GM10847 (cell line): ENCODE measurements around the gene NUP93.

ENCODE experiments used
- POLR2A ChIP-seq: IDR thresholded peaks from 2 replicates; pipeline ENCODE4 v1.6.1; 2011; ENCODE audit not compliant: insufficient read length; ENCODE audit errors: extremely low read depth

NUP93 gene

DNA sequence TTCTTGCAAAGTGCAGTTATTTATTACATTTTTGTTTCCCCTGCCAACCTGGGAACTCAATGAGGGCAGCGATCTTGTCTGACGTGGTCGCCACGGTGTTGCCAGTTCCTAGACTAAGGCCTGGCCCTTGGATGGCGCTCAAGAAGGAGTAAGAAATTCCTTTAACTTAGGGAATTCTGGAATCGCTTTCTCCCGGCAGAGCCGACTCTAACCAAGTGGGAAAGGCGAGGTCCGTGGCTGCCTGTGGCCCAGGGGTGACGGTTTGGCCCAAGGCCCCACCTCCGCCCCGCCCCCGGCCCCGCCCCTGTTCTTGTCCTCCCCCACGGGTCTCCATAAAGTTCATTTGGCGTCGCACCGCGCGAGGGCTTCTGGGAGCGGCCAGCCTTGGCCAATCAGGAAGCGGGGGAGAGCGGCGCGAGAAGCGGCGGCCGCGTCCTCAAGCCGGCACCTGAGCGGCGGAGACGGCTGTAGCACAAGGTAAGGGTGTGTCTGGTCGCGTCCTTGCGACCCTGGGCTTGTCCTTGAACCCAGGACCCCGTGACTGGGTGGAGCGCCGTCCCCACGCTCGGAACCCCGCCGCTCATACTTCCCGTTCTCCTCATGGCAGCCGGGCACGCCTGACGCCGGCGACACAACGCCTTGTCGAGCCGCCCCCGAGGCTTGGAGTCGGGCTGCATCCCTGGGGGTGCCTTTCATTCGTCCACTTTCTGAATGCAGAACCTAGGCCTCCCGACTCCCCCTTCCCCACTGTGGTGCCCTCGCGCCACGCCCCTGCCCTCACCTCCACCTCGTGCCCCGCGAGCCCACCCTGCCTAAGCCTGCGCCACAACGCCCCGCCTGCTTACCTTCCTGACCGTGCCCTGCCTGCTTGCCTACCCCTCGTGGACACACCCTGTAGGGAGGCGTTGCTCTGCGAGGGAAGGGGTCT is at the start of gene NUP93:
Gene NUP93, plus strand, starts transcription at position 395 of the 928 bp plus-strand sequence. CDS start 18,119 bp downstream, outside the sequence.
- peak; percentile 68 for TF ChIP-seq POLR2A

GRCh38 chr16:56681939-56682702 is 47.8 kb upstream of the NUP93 start, which contains the start of gene MT1X:
Gene MT1X (plus strand): TSS chr16:56682470. CDS start chr16:56682541, 71 bp downstream.
- peak; percentile 58 for TF ChIP-seq POLR2A

DNA sequence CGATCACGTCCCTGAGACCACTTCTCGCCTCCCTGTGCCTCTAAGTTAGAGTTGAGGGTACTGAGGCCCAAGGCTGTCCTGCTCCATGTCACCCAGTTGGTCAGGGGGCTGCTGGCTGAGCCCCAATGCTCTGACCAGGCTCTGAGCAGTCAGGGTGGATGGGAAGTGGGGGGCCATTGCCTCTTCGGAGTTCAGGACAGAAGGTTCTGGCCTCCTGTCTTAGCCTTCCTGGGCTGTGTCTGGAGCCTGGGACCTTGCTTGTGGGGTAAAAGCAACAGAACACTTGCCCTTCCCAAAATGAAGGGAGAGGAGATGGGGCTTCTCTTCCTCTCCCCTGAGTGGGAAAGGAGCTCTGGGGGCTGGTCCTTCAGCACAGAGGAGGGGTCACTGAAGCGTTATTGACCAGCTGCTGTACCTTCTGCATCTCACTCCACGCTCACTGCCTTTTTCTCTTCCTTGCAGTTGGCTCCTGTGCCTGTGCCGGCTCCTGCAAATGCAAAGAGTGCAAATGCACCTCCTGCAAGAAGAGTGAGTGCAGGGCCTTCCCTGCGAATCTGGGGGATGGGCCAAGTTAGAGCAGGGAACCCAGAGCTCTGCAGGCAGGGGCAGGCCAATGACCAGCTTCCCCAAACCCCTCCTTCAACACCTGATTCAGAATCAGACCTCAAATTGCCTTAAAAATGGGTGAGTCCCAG is 47.1 kb upstream of the NUP93 start:
- TF ChIP-seq POLR2A = no peak

DNA sequence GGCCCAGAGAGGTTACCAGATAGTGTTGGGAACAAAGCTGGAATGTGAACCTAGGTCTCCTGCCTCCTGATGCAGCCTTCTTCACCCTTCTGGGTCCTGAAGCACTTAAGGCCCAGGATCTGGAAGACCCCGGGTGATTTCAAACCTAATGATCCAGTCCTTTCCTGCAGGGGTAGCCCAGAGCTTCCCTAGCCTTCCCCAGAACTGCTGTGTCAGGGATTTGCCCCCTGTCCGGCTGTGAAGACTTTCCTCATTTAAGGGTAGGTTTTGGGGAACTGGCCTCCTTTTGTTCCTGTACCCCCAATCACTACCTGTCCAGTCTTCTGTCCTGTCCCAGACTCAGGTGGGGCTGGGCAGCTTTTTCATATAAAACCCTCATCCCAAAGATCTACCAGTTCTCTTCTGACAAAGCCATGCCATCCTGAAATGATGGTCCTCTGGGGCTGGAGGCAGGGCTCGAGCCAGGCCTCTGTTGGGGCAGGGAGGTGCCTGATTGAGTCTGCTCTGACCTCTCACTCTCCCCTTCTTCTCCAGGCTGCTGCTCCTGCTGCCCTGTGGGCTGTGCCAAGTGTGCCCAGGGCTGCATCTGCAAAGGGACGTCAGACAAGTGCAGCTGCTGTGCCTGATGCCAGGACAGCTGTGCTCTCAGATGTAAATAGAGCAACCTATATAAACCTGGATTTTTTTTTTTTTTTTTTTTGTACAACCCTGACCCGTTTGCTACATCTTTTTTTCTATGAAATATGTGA is 46.3 kb upstream of the NUP93 start:
- no peak for TF ChIP-seq POLR2A

- no peak for TF ChIP-seq POLR2A
Measured at GRCh38 chr16:56684256-56684925, 45.5 kb upstream of the NUP93 start.

- no peak for TF ChIP-seq POLR2A
Measured at GRCh38 chr16:56684926-56685590, 44.9 kb upstream of the NUP93 start.

DNA sequence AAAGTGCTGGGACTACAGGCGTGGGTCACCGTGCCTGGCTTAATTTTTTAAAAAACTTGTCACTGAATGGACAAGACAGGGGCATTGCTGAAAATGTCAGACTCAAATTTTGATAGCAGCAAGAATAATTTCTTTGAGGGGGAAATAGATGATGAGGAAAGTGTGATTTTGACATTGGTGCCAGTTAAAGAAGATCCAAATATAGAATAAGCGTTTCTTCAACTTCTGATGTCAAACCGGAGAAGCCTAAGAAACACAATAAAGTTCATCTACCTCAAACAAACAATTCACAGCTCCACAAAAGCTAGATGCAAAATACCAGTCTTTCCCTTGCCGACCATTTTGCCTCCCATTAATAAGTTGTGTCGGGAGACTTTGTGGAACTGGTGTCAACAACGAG is 43.2 kb upstream of the NUP93 start:
- TF ChIP-seq POLR2A = no peak

GRCh38 chr16:56688762-56689161 is 41.2 kb upstream of the NUP93 start:
- TF ChIP-seq POLR2A = no peak

DNA sequence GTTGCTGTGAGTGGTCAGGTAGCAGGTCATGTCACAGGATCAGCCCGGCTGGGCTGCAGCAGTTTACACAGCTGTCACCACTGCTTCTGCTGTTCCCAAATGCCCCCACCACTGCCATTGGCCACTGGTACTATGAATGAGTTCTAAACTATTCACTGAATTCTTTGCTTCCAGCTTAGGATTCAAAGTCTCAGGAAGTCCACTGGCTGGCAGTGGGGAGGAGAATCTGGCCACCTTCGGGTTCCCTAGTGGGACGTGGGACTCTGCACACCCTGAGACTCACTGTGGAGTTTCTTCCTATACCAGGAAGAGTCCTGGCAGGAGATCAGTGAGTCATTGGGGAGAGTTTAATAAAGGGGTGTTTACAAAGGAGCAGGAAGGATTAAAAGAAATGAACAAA is 40.8 kb upstream of the NUP93 start:
- TF ChIP-seq POLR2A = no peak

DNA sequence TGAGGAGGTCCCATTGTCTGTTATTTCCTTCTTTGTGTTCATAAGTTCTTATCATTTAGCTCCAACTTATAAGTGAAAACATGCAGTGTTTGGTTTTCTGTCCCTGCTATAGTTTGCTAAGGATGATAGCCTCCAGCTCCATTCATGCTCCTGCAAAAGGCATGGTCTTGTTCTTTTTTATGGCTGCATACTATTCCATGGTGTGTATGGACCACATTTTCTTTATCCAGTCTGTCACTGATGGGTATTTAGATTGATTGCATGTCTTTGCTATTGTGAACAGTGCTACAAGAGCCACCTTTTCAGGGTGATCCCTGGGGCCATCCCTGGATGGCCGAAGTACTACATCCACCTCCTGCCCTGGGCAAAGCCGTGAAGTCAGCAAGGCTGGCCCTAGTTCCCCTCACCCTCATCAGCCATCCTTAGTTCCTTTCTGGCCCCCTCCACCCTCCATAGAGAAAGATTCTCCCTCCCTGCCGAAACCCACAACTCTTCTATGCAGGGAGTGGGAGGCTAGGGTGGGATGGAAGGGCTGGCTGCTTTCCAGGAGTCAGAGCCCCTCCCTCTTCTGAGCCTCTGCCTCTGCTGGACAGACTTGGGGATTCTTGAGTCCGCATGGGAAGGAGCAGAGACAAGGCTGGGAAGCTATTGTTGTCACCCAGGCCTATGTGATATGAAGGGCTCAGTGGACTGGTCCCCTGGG is 39.4 kb upstream of the NUP93 start:
- no peak for TF ChIP-seq POLR2A

DNA sequence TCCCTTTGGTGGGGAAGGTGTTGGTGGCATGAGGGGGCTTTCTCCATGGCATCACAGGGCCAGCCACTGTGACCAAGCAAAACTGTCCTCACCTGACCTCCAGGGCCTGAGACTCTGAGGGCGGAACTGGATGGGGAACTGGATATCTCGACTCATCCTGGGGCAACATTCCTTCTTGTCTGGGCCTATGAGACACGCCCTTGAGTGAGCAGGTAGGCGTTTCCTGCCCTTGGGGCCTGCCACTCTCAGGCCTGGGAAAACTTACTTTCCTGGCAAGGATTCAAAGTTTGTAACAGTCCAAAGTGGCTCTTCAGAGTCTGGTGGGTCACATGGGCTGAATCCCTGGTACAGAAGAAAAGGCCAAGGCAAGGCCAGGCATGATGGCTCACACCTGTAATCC is 38.0 kb upstream of the NUP93 start:
- TF ChIP-seq POLR2A = no peak

- no peak for TF ChIP-seq POLR2A
Measured at GRCh38 chr16:56695246-56695645, 34.7 kb upstream of the NUP93 start.

DNA sequence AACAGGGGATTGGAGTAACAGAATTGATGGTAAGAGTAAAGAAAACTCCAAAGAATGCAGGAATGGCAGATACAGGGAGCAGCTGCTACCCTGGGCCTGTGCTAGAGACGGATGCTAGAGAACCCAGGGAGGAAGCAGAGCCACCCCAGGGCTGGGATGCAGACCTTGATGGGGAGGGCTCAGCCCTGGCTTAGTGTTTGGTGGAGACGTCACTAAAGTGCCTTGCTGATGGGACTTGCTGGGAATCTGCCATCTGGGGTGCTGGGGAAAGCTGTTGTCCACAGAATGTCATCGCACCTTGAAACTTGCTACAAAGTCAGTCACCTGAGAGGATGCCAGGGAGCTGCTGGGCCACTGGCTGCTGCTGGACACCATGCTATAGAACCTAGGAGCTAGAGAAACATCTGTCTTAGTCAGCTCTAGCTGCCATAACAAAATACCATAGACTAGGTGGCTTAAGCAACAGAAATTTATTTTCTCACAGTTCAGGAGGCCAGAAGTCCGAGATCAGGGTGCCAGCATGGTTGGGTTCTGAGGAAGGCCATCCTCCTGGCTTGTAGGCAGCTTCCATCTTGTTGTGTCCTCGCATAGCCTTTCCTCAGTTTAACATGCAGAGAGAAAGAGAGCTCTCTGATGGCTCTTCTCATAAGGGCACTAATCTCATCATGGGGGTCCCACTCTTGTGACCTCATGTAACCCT is 32.3 kb upstream of the NUP93 start:
- TF ChIP-seq POLR2A = no peak

DNA sequence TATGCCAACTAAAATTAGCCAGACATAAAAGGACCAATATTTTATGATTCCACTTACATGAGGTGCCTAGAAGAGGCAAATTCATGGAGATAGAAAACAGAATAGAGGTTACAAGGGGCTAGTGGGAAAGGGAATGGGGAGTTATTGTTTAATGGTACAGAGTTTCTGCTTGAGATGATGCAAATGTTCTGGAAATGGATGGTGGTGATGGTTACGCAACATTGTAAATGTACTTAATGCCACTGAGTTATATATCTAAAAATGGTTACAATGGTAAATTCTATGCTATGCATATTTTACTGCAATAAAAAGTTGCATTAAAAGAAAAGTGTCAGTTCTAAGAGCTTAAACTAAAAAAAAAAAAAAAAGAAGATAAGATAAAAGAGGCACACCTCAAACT is 29.7 kb upstream of the NUP93 start:
- TF ChIP-seq POLR2A = no peak
